Upper lobe of left lung (tissue), 4 donors: ENCODE results near the gene MYO15B.

Source experiments
- CTCF ChIP-seq, 6 experiments: fragments of 450-650 bp in 4 of 6; fragments of 200-600 bp in 2 of 6; sonication (generic) in 2 of 6; IDR thresholded peaks; one replicate each; pipeline ENCODE4 v1.5.1; 2016 to 2019; ENCODE audit warnings: antibody characterized with exemption in 6 of 6
- POLR2A ChIP-seq, 4 donors: fragments of 450-650 bp; IDR thresholded peaks; one replicate each; pipeline ENCODE4 v1.5.1; 2016 to 2017; ENCODE audit warnings: antibody characterized with exemption in 4 of 4, mild to moderate bottlenecking in 2 of 4
- POLR2AphosphoS5 ChIP-seq, 2 donors: sonication (generic); formaldehyde crosslinking; IDR thresholded peaks; one replicate each; pipeline ENCODE4 v1.5.1; 2017; ENCODE audit warnings: antibody characterized with exemption in 2 of 2

DNA sequence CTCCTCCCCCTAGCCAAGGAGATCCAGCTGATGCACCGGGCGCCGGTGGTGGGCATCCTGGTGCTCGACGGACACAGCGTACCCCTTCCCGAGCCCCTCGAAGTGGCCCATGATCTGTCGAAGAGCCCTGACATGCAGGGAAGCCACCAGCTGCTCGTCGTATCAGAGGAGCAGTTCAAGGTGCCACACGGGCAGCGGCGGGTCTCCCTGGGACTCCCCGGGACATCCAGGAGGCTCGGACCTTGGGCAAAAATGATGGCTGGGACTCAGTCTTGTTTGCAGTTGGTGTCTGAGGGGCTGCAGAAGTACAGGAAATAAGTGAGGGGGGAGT lies 15.8 kb upstream of the MYO15B start:
- TF ChIP-seq POLR2A (IDR thresholded peaks at IDR 0.05), result no peak
- TF ChIP-seq CTCF (IDR thresholded peaks at IDR 0.05), result no peak
- TF ChIP-seq POLR2AphosphoS5 (IDR thresholded peaks at IDR 0.05), result no peak
